CD4-positive, alpha-beta T cell treated with Interleukin-10 for 1 hour (primary cell): ENCODE data around the gene MYT1.
"Not testable (repeated sequence)": the region's sequence is repeated elsewhere in the genome, so short reads cannot be mapped to it uniquely, and the experiment has no call there.

Source experiments
- DNase-seq: peaks from one replicate; pipeline ENCODE4 v3.0.0-alpha.2; 2020

MYT1 gene

DNA sequence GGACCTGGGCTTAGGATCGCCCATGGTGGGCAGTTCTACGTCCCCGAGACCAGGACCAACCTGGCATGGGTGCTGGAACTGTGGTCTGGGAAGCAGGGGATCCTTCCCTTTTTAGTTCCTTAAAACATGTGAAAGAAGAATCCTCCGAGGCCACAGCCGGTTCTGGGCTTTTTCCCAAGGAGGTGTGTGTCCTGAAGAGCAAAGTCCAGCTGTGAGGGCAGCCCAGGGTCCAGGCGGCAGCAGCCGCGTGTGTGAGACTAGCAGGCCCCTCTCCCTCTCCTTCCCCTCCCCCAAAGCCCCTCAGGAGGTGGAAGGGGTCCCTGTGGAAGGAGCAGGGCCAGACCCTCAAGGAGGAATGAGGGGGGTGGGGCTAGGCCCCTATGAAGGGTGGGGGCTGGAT, 56.2 kb downstream of the MYT1 start:
- DNase-seq: no peak

DNA sequence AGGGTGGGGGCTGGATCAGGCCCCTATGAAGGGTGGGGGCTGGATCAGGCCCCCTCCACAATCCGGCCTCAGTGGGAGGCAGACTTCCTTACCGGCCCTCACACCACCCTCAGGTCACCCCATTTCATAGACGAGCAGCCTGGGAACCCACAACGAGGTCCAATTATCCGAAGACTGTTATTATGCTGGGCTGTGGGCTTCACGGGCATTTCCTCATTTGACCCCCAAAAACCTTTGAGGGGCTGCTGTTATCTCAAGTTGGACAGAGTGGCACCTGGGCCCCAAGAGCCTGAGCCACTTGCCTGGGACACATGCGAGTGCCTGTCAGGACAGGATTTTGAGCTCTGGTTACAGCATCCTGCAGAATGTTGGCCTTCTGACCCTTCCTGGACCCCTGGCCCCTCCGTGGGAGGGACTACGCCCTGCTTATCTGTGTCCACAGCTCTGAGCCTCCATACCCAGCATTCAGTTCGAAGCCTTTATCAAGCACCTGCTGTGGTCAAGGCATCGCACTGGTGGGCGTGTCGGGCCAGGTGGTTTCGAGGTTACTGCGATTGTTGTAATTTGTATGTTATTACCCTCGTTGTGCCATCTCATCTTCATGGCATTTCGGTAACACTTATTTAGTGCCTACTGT, 56.8 kb downstream of the MYT1 start:
- no peak for DNase-seq

DNA sequence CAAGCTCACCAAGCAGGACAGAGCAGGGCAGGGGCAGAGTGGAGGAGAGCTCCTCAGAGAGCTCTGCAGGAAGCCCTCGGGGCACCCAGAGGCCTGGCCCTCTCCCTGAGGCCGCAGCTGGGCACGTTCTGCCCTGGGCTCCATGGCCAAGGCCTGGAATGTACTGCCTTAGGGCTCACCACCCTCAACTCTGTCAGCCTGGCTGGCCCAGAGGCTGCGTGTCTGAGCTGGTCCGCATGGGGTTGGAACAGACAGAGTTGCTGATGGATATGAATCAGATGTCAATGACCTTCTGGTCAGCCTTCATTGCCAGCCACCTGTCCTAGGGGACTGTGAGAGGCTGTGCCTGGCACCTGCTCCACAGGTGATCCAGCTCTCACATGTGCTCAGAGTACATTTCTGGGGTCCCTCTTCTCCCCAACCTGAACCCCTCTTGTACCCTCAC, 58.1 kb downstream of the MYT1 start:
- DNase-seq: no peak

DNA sequence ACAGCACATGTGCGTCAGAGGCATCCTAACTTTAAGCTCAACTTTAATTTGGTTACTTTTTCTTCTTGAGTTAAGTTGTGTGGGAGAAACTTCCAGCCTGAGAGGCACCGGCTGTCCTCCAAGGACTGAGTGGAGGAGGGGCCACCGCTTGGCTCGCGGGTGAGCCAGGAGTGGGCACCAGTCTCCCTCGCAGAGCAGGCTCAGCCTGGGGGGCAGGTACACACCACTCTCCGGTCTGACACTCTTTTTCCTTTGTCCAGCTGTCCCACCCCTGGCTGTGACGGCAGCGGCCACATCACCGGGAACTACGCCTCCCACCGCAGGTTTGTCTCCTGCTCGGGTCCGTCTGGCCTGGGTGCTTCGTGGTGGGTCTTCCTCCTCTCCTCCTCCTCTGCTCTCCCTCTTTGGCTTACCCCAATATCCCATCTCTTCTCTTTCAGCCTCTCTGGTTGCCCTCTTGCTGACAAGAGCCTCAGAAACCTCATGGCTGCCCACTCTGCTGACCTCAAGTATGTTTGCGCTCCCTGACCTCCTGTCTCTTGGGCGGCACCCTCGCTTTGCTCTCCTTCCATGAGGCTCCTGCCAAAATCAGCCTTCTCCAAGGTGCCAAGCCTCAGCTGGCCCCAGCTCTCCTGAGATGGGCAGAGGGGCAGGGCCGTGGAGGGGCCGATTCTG, 58.7 kb downstream of the MYT1 start:
- DNase-seq: no peak

DNA sequence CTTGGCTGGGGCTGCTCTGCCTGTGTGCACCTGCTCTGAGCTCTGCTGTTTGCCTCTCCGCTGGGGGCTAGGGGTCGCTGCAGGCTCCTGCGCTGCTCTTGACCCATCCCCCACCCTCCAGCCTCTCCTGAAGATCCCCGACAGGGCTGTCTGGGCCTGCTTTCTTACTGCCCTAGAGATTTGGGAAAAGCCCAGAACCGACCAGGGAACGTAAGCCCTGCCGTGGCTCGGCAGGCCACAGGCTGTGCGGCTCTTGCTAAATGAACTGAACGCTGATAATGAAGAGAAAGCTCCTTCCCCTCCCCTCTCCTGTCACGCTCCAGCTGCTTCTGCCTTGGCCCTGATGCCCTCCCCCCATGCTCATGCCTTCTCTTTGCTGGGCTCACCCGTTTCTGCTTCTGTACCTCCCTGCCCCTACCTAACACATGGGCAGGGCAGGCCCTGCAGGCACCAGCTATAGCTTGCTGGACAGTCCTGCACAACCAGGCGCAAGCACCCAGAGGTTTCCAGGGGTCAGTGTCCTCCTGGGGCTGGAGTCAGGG, 59.3 kb downstream of the MYT1 start:
- DNase-seq: no peak

DNA sequence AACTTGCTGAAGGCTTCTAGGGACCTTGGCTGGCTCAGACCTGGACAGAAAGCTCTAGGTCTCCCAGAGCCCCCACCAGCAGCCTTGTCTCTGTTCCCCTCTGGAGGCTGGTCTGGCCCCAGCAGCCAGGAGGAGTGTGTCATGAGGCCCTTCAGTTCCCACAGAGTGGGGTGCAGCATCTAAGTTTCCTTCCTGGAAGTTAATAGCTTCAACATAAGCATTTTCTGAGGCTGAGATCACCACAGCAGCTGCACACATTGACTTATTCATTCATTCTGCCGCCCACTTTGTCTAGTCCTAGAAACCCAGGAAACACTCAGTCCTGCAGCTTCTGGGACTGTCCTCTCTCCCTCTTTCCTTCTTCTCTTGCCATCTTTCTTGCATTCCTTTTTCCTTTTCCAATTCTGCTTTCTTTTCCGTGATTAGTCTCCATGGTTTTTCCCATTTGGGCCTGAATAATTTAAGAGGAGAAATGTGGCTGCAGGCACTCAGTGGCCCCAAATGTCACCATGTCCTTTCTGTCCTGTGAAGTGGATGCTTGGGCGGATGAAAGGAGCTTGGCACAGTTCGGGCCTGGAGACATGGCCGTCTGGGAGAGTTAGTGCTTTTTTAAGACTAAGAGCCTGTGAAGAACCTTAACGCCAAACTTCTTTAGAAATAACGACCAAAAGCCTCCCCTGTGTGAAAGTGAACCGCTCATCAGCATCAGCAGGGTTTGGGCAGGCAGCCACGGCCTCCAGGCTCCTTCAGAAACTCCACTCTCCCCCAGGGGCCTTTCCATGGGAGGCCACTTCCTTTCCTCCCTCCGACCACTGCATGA, 60.3 kb downstream of the MYT1 start:
- DNase-seq: no peak

DNA sequence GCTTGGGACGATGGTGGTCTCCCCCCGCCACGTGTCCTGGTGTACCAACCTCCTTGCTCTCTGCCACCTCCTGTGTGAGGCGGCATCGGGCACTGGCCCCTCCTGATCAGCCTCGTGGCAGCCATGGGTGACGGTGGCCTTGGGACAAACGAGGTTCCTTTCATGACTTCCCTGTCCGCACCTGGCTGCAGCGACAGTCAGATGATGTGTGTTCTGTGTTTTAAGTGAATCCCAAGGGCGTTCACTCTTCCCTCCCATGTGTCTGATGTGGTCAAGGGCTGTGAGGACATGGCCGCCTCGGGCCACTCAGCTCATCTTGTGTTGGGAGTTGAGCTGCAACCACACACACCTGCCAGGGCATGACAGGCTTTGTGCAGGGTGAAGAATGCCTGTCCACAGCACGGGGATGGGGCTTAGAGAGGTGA, 60.9 kb downstream of the MYT1 start:
- no peak for DNase-seq

DNA sequence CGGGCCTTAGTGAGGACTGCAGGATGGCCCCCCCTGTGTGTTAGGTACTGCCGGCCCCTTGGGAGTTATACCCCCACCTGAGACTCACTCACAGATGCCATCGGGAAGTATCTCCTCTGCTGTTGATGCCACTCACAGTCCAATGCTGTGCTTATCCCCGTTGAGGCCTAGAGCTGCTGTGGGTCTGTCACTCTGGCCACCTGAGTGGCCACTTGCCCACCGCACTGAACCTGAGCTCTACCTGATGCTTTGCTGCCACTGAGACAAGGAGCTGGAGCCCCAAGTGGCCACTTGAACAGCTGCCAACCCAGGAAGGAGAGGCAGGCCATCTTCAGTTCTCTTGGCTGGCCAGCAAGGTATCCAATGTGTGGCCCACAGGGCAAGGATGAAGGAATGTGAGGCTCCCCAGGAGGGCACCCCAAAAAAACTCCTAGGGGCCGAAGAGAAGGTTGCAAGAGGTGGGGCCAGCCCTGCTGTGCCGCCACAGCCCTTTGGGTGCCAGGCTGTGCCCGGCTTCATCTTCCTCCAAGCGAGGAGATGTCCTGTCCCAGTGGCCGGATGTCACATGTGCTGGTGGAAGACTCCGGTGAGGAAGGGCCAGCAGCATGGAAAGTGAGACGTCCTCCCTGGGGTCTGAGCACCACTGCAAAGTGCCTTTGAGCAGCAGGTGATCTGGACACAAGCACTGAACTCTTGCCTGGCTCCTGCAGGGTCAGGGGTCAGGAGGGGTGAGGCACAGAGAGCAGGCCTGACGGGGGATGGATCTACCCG, 61.8 kb downstream of the MYT1 start:
- DNase-seq: no peak

DNA sequence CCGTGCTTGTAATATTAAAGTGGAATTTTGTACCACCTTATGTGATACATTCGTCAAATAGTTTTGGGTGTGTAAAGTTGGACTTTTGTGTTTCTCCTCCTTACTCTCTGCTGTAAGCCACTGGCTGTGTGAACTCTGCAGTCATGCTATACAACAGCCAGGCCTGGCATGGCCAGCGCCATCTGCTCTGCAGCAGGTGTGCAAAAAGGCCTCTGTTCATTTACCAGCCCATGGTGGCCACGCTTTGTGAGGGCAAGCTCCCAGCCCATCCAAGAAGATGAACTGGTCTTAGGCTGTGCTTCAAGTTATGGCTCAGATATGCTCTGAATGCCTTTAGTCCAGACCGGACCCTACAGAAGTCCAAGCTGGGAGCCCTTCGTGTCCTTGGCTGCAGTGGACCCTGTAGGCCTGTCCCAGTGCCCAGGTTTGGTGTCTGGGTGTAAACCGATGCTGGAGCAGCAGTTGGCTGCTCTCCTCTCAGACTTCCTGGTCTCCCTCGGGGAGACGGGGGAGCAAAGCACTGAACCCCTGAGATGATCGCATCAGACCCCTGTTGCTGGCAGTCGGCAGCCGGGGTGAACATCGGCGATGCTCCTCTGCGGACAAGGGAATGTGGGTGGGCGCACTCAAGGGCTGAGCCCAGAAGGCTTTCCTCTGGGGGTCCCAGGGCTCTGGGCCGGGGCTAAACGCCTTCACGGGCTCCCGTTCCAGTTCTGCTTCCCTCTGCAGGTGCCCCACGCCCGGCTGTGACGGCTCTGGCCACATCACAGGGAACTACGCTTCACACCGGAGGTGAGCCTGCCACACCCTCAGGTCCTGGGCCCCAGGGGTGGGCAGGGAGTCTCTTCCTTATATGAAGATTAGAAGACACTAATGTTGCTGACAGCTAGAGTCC, 62.7 kb downstream of the MYT1 start:
- peak; percentile 47 for DNase-seq

DNA sequence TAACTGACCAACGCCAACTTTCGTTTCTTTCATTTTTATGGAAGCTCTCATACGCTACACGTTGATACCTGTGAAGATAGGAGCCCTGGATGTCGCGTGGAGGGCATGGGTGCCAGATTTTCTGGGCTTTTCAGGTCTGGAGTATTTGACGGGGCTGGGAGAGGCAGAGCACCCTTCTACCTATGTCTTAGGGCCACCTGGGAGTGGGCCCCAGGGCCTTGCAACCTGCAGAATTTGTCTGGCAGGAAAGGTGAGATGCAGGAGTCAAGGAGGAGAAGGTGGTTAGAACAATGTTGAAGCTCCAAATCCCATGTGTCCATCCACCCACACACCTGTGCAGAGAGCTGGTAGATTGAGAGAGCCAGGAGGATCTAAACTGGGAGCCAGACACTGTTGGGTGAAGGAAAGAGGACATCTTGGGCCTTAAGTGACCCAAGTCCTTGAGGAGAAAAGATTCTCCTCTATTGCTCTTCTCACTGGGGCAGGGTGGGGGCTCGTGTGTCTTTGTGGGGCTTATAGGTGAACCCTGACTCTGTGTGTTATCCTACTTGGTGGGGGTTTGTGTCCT, 63.9 kb downstream of the MYT1 start:
- no peak for DNase-seq

DNA sequence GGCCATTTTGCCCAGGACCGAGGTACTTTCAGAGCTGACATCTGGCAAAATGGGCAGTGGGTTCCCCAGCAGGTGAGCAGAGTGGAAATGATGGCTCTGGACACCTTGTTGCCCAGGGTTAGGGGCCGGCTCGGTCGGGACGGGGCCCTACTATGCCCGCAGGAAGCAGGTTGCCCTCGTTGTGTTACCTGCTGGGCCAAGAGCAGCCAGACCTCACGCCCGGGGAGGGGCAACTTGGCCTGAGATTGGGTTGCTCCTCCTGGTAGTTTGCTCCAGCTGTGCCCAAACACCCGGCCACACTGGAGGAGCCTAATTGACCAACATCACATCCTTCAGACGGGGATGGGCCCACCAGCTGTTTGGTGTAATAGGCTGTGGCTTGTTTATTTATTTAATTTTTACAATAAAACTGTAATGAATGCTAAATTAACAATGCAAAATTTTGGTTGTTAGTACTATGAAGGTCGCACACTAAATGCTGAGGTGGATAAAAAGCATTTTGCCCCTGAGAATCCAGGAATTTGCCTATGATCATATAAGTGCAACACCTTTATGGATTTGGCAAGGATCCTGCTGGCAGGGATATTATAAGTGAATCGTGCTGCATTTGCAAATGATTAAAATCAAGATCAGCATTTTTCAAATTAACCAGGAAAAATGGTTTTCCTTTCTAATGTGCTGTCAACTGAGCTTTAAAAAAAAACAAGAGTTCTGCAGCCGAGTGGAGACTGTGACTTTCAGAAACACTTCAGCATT, 64.7 kb downstream of the MYT1 start:
- no peak for DNase-seq

DNA sequence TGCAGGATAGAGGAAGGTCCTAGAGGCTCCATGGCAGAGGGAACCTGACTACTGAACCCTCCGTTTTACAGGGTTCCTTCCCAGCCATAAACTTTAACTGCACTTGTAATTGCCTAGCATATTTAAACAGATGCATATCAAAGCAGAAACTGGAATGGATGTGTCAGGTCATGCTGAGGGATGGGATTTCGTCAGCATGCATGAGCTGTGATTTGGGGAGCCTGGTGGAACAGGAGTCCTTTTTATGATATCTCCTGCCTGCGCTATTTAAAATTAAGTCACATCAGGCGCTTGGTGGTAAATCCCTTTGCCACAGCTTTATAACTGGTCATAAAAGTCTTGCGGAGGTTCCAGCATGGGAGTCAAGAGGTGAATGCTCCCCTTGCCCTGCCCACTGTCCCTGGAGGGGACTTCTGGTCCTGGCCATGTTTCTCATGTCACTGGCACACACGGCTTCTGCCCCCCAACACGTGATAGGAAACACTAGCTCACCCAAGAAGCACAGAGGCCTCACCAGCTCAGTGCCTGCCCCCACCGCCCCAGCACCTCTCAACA, 65.3 kb downstream of the MYT1 start:
- no peak for DNase-seq

DNA sequence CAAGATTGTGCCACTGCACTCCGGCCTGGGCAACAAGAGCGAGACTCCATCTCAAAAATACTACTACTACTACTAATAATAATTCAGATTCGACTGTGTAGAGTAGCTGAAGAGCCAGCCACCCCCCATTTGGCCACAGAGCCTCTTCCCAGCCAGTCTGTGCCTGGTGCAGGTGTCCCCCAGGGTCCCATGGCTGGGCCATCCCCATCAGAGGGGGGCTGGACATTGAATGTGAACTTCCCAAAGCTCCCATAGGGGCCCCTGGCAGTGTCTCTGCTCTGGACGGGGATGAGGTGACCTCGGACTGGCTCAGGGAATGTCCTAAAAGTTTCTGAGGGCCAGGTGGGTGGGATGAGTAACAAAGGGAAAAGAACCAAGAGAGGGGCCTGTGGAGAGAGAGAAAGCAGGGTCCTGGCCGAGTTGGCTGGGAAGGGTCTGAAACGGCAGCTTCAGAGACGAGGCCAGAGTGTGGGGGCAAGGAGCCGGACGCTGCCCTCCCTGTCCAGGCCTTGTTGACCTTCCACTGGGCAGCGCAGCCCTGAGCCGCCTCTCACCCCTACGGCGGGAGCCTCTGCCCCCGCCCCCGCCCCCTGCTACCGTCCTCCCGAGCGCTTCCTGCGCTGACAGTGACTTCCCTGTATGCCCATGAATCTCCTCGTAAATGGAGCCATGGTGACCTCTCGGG, 66.4 kb downstream of the MYT1 start:
- DNase-seq: no peak

DNA sequence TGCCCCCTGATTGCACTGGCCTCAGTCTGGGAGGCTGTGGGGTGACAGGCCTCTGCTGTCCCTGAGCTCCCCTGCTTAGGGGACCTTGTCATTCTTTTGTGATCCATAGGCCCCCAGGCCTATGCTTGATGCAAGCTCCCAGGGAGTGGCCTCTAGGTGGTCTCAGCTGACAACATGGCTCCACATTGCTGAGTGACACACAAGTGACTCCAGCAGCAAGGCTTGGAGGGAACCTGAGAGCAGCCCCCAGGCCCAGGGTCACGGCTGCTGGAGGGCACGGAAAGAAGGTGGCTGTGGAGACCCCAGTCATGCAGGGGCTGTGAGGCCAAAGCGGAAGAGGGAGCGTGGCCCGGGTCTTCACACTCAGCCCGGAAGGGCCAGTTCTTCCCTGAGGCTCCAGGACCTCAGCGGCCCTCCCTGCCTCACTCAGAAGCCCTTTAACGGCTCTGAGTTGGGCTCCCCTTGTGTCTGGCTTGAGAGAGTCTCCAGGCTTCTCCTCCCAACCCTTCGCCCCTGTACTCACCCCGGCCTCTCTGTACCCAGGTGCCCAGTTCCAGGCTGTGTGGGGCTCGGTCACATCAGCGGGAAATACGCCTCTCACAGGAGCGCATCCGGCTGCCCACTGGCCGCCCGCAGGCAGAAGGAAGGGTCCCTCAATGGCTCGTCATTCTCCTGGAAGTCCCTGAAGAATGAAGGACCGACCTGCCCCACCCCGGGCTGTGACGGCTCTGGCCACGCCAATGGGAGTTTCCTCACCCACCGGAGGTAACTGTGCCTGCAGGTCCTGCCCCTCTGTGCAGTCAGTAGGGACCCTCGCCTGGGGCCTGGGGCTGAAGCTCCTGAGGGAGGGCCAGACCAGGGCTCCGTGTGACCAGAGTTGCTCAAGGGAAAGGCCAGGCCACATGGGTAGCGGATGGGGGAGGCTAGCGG, 67.6 kb downstream of the MYT1 start:
- DNase-seq: no peak

DNA sequence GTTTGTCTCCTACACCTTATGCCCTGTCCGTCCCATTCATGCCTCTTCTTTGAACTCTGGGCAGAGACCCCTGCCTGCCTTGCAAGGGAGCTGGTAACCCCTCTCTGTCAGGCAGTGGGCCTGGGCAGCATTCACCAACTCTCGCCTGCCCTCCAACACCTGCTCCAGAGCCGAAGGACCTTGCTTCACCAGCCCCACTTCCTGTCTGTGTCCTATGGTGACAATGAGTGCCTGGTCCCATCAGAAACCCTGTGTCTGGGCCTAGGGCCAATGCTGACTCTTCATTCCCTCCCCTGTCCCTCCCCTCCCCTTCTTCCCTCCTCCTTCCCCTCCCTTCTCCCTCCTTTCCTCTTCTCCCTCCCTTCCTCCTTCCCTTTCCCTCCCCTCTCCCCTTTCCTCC, 68.5 kb downstream of the MYT1 start:
- no peak for DNase-seq

DNA sequence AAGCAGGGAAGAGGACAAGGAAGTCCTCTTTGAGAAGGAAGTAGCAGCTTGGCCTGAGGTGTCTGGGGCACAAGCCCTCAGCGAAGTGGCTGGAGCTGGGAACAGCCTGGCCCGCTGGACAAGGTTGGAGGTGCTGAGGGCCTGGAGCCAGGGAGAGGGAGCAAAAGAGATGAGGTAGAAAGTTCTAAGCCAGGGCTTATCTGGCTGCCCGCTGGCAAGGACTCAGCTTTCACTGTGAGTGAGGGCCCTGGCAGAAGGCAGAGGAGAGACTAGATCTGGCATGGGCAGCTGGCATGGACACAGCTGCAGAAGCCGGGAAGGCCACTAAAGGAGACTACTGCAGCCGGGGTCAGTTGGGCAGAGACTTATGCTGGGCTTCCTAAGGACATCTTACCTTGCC, 69.5 kb downstream of the MYT1 start:
- no peak for DNase-seq

DNA sequence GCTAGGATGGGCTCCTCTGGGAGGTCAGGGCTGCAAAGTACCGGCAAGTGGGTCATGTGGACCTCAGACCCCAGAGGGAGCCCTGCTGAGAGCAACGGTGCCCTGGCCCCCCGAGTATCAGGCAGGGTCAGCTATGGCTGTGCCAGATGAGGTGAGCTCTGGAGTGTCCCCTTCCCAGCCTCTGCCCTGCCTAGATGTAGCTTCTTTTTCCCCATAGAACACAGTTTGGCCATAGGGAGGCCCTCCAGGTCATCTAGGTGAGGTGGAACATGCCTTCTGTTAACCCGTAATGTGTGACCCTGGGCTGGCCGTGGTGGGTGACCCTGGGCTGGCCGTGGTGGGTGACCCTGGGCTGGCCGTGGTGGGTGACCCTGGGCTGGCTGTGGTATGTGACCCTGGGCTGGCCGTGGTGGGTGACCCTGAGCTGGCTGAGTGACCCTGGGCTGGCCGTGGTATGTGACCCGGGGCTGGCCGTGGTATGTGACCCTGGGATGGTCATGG, 70.1 kb downstream of the MYT1 start:
- no peak for DNase-seq

DNA sequence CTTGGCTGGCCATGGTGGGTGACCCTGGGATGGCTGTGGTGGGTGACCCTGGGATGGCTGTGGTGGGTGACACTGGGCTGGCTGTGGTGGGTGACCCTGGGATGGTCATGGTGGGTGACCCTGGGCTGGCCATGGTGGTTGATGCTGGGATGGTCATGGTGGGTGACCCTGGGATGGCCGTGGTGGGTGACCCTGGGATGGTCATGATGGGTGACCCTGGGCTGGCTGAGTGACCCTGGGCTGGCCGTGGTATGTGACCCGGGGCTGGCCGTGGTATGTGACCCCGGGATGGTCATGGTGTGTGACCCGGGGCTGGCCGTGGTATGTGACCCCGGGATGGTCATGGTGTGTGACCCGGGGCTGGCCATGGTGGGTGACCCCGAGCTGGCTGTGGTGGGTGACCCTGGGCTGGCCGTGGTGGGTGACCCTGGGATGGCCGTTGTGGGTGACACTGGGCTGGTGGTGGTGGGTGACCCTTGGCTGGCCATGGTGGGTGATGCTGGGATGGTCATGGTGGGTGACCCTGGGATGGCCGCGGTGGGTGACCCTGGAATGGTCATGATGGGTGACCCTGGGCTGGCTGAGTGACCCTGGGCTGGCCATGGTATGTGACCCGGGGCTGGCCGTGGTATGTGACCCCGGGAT, 70.8 kb downstream of the MYT1 start:
- DNase-seq: not testable (repeated sequence)
